ENCODE measurements around the gene JAZF1.

DNA sequence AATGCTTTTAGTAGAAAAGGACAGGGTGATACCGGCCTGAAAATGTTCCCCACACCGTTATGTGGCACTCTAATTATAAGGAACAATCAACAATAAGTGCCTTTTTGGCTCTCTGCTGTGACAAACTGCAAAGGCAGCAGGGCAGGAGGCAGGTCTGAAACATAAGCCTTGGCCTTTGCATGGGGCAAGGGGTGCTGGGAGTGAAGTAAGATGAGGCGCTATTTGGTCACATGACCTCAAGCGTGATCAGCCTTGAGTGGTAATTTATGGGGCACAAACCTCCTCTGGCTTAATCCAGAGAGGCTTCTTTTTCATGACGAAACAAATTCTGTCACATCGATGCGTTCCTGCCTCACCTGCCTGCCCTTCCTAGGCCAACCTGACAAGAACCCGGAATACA lies 237.9 kb downstream of the JAZF1 start:
- TF ChIP-seq EZH2phosphoT487 (IDR thresholded peaks at IDR 0.05; ENCODE audit: low read depth, severe bottlenecking, unreplicated experiment) (no peak), EZH2 (IDR thresholded peaks at IDR 0.05; ENCODE audit: borderline replicate concordance) (no peak)
- TF ChIP-seq, protein P1, sequence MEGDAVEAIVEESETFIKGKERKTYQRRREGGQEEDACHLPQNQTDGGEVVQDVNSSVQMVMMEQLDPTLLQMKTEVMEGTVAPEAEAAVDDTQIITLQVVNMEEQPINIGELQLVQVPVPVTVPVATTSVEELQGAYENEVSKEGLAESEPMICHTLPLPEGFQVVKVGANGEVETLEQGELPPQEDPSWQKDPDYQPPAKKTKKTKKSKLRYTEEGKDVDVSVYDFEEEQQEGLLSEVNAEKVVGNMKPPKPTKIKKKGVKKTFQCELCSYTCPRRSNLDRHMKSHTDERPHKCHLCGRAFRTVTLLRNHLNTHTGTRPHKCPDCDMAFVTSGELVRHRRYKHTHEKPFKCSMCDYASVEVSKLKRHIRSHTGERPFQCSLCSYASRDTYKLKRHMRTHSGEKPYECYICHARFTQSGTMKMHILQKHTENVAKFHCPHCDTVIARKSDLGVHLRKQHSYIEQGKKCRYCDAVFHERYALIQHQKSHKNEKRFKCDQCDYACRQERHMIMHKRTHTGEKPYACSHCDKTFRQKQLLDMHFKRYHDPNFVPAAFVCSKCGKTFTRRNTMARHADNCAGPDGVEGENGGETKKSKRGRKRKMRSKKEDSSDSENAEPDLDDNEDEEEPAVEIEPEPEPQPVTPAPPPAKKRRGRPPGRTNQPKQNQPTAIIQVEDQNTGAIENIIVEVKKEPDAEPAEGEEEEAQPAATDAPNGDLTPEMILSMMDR (IDR thresholded peaks at IDR 0.05; ENCODE audit: poor library complexity): no peak

All from hepatocyte (in vitro differentiated cells).